LoVo (cell line): ENCODE results near the gene TM4SF1.
A peak's percentile ranks its signal among the peaks of the same experiment; 100 is the strongest.

Source experiments
- DNase-seq: peaks from one replicate; pipeline ENCODE4 v3.0.0-alpha.2; 2016; ENCODE audit warnings: low spot score

The TM4SF1 gene

DNA sequence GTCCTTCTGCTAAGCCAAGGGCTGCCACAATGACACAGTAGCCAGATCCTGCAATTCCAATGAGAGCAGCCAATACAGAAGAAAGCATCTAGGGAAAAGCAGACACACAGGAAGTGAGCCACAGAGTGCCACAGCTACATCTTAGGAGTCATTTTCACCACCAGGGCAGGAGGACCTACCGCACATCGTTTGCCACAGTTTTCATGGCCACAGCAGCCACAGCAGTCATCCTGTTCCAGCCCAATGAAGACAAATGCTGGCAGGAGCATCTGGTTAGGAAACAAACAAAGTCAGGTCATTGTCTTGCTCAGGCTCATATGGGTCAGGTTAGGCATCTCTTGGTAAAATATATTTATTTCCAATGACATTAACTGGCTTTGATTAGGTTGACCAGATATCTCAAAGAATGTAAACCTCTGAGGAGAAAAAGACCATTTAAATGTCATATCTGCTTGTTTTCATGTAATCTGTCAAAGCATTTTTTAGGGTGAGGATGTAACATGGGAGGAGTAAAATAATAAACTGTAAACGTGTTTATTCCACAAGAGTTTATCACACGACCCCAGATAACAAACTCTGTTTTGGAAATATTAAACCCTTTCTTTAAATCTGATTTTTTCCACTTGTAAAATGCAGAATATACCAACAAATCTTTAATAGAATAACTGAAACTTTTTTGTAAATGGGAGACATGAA lies 1.8 kb downstream of the TM4SF1 start:
- no peak for DNase-seq

- DNase-seq, result no peak
Observed at GRCh38 chr3:149374793-149375500, 2.5 kb downstream of the TM4SF1 start.

- no peak for DNase-seq
Observed at GRCh38 chr3:149374391-149374790, 3.1 kb downstream of the TM4SF1 start.

- peak; percentile 71 for DNase-seq
Observed at GRCh38 chr3:149373235-149374125, 4.0 kb downstream of the TM4SF1 start.

GRCh38 chr3:149371723-149372114 lies 5.7 kb downstream of the TM4SF1 start:
- DNase-seq, result no peak

GRCh38 chr3:149371001-149371722 lies 6.3 kb downstream of the TM4SF1 start:
- peak; percentile 27 for DNase-seq

- DNase-seq, result no peak
Observed at GRCh38 chr3:149369991-149370866, 7.2 kb downstream of the TM4SF1 start.

- peak; percentile 47 for DNase-seq
Observed at GRCh38 chr3:149368674-149369497, 8.6 kb downstream of the TM4SF1 start.

- peak; percentile 42 for DNase-seq
Observed at GRCh38 chr3:149368201-149368673, 9.2 kb downstream of the TM4SF1 start.

DNA sequence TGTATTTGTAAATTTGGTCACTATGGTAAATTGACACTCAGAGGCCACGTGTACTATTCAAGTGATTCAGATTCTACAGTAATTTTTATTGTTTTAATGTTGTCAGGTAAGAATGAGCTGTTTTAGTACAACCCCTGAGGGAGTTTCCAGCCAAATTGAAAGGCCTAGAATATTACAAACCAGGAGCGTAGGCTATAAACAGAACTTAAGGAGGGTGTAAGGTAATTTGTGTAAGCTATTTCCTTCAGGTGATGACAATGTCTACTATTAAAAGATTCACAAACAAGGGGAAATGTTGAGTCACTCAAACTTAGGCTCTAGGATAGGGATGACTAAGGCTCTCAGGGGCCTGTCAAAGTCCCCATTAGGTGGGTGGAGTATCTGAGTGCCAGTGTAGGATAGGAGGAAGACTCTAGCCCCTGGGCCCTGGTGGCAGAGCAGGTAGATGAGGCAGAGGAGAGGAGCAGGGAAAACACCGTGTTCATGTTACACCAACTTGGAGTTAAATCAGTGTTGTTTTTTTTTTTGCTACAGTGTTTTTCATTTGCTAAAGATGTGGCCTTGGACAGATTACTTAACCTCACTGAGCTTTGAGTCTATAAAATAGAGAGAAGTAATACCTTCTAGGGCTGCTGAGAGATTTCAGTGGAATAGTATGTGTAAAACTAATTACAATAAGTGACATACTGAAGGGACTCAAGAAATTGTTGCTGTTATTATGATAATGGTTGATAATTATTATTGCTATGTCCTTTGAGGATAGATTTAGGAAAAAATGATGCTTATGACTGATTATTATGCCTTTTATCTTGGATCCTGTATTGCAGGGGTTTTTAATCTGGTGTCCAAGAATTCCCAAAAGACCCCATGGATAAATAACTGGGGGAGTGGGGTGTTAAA lies 10.3 kb downstream of the TM4SF1 start:
- peak; percentile 96 for DNase-seq

DNA sequence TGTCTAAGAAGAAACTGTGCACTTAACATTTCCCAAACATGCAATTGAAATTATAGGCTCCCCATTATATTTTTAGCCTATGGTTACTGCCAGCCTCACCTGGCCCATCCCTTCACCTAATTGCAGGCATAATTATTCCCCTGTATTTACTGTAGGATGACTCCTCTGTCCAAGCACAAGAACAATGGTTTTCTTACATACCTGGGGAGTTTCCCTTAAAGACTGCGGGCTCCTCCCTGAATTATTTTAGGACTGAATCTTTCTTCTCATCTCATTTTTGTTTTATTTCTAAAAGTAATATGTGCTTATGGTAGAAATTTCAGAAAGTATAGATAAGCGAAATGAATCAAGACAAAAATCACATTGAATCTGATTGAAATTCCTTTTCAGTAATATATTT lies 11.4 kb downstream of the TM4SF1 start:
- peak; percentile 68 for DNase-seq

DNA sequence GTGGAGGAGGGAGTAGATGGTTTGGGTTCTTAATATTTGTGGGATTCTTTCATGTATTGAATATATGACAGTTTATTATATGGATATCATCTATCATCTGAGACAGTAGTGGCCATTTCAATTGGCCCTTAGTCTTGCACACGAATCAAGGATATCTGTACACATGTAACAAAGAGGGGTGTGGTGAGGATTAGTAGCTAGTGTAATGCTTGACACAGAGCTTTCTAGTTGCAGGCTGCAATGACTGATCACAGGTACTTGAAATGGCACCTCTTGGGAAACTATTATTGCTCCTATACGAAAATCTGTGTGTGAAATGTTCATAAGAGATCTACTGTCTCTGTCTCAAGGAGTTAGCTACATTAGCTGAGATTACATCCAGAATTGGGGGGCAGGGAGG lies 12.8 kb downstream of the TM4SF1 start:
- DNase-seq, result no peak

- no peak for DNase-seq
Observed at GRCh38 chr3:149363053-149363452, 14.4 kb downstream of the TM4SF1 start.

DNA sequence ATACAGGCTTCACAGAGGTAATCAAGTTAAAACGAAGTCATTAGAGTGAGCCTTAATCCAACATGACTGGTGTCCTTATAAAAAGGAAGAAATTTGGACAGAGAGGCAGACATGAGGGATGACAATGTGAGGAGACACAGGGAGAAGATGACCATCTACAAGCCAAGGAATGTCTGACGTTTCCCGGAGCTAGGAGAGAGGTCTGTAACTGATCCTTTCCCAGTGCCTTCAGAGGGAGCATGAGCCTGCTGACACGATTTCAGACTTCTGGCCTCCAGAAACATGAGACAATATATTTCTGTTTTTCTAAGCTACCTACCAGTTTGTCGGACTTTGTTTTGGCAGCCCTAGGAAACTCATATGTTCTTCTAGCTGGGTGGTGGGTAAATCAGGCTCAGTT lies 15.1 kb downstream of the TM4SF1 start:
- DNase-seq, result no peak

- no peak for DNase-seq
Observed at GRCh38 chr3:149356630-149357029, 20.8 kb downstream of the TM4SF1 start.

DNA sequence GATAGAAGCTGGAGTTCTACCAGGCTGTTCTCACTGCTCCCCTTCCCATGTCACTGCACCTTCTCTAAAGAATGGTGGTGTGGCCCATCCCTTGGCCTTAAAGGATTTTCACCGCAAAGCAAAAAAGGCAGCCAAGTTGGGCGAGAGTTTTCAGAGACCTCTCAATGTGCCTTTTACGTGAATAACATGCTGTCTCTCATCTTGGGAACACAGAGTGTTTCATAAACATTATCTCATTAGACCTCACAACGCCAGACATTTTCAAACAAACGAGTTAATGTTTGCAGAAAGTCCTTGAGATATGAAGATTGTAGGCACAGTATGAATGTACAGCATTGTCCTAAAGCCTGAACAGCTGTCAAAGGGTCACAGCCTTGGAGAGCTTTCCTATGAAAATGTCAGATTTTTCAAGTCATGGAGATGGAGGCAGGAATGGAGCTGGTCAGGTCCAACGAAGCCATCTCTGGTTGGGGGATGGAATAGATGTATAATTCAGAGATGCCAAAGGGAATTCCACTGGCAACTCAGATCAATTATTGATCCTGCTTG lies 21.3 kb downstream of the TM4SF1 start:
- no peak for DNase-seq

GRCh38 chr3:149353581-149354184 lies 23.8 kb downstream of the TM4SF1 start:
- DNase-seq, result no peak

GRCh38 chr3:149352556-149352955 lies 24.9 kb downstream of the TM4SF1 start:
- DNase-seq, result peak; percentile 71
